Neural crest cell (in vitro differentiated cells): ENCODE measurements around the gene SIK3. TPM values are rescaled to one million over a fixed set of nuclear protein-coding genes. Genes with fewer than 3 reads are reported as not detected.

Source experiments
- DNase-seq: peaks from one replicate; pipeline ENCODE4 v3.0.0; 2021; ENCODE audit warnings: low read depth, mixed read lengths, low spot score
- H3K27ac Mint-ChIP-seq: one replicate; pipeline ENCODE4 v1.8.0; 2021; ENCODE audit warnings: mild to moderate bottlenecking, mixed read lengths; ENCODE audit not compliant: unreplicated experiment
- H3K27me3 Mint-ChIP-seq: 2 replicates; pipeline ENCODE4 v1.8.0; 2021; ENCODE audit warnings: low read depth, mild to moderate bottlenecking, mixed read lengths
- H3K36me3 Mint-ChIP-seq: 2 replicates; pipeline ENCODE4 v1.8.0; 2021; ENCODE audit warnings: low read depth, mild to moderate bottlenecking, mixed read lengths
- H3K4me1 Mint-ChIP-seq: 2 replicates; pipeline ENCODE4 v1.8.0; 2021; ENCODE audit warnings: mixed read lengths
- H3K4me3 Mint-ChIP-seq: one replicate; pipeline ENCODE4 v1.8.0; 2021; ENCODE audit warnings: mild to moderate bottlenecking, mixed read lengths
- H3K9me3 Mint-ChIP-seq: 2 replicates; pipeline ENCODE4 v1.8.0; 2021; ENCODE audit warnings: mixed read lengths
- total RNA-seq: library from RNA; stranded (reverse); gene quantifications from 2 replicates; pipeline ENCODE4 v1.2.1, GENCODE V29; 2021
- TF ChIP-seq, protein P1 (sequence below): fragments of 200-600 bp; sonication (generic); conservative IDR thresholded peaks from 2 replicates; pipeline ENCODE4 v1.5.0; 2021; ENCODE audit warnings: antibody characterized with exemption, mild to moderate bottlenecking

SIK3 gene
- total RNA-seq, 1 donor from 2014 or later: 39.7 TPM

DNA sequence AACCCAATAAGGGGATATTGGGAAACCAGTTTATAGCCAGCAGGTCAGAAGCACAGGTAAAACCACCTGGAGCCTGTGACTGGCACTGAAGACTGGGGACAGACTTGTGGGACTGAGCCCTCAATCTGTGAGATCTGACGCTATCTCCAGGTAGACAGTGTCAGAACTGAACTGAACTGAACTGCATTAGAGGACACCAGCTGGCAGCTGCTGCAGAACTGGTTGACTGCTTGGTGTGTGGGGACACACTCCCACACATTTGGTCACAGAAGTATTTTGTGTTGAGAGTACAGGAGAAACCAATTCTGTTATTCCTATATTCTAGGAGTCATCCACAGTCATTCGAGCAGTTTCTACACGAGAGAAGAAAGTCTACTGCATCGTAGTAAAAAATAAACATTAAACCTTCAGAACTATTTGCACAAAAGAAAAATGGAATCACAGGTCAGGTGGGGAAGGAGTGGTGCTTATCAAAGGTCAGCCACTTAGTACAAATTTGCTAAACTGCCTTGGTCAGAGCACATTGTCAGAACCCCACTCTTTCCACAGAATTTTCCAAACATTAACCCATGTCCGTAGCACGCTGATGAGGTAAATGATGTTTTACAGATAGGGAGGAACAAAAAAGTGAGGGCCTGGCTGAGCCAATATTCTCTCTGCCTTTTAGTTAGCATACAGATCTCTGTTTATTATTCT, 77.2 kb downstream of the SIK3 start:
- no peak for DNase-seq
- TF ChIP-seq, protein P1, sequence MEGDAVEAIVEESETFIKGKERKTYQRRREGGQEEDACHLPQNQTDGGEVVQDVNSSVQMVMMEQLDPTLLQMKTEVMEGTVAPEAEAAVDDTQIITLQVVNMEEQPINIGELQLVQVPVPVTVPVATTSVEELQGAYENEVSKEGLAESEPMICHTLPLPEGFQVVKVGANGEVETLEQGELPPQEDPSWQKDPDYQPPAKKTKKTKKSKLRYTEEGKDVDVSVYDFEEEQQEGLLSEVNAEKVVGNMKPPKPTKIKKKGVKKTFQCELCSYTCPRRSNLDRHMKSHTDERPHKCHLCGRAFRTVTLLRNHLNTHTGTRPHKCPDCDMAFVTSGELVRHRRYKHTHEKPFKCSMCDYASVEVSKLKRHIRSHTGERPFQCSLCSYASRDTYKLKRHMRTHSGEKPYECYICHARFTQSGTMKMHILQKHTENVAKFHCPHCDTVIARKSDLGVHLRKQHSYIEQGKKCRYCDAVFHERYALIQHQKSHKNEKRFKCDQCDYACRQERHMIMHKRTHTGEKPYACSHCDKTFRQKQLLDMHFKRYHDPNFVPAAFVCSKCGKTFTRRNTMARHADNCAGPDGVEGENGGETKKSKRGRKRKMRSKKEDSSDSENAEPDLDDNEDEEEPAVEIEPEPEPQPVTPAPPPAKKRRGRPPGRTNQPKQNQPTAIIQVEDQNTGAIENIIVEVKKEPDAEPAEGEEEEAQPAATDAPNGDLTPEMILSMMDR: no peak
- H3K36me3 Mint-ChIP-seq: no peaks in the 10 kb centered on the region
- H3K9me3 Mint-ChIP-seq: no peaks in the 10 kb centered on the region
- peaks cover 10% of the 10 kb centered on the region for H3K4me1 Mint-ChIP-seq
- H3K27ac Mint-ChIP-seq: no peak overlapping the region
- no peaks in the 10 kb centered on the region for H3K27me3 Mint-ChIP-seq
- no peak overlapping the region for H3K4me3 Mint-ChIP-seq

DNA sequence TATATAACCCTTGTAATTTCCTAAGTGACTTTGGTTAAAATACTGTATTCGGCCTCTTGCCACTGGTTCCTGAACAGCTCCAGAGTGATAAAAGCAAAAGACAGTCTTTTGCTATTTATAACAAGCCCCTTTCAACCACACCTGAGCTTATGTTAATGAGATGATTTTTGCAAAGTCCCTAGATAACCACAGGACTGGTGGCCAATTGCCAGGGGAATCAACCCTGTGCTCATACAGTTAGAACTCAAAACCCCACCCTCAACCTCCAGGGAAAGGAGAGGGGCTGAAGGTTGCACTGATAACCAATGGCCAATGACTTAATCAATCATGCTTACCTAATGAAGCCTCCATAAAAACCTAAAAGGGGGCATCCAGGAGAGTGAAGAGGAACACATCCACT, 77.9 kb downstream of the SIK3 start:
- H3K9me3 Mint-ChIP-seq: no peaks in the 10 kb centered on the region
- H3K4me1 Mint-ChIP-seq: peaks cover 10% of the 10 kb centered on the region
- H3K36me3 Mint-ChIP-seq: no peaks in the 10 kb centered on the region
- no peak for DNase-seq
- H3K27me3 Mint-ChIP-seq: no peaks in the 10 kb centered on the region
- H3K4me3 Mint-ChIP-seq: no peak overlapping the region
- TF ChIP-seq, protein P1: no peak
- no peak overlapping the region for H3K27ac Mint-ChIP-seq

DNA sequence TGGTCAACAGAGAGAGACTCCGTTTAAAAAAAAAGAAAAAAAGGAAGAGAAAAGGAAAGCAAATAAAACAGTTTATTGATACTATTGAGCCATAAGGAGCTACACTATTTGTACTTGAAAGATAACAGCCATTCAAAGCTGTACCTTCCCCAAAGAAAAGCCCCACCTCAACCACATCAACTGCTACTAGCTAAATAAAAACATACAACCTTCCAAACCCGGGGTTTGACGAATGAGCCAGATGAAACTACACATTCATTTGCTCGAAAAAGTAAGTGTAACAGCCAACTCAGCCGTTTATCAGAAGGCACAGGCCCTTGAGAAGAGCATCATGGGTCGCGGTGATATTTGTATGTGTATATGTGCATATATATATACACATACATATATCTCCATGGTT, 78.4 kb downstream of the SIK3 start:
- Mint-ChIP-seq H3K4me3 (no peak overlapping the region), H3K27ac (no peak overlapping the region), H3K36me3 (no peaks in the 10 kb centered on the region)

DNA sequence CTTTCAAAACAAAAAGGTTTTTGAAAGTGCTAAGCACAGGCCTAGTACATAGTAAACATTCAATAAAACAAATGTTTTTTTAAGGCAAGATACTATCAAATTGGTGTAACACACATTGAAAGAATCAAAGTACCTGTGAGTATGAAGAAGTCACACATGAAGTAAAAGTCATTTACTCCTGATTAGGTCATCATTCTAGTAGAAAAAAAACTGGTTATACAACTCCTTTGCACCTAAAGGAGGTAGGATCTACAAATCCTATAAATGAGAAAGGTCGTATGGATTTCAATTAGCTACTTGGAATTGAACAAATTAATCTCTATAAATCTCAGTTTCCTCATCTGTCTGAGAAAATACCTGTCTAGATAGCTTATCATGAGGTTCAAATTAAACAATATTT, 80.8 kb downstream of the SIK3 start:
- H3K4me1 Mint-ChIP-seq: peaks cover 5% of the 10 kb centered on the region
- H3K36me3 Mint-ChIP-seq: no peaks in the 10 kb centered on the region
- H3K27ac Mint-ChIP-seq: no peak overlapping the region
- no peaks in the 10 kb centered on the region for H3K9me3 Mint-ChIP-seq
- TF ChIP-seq, protein P1: no peak
- H3K27me3 Mint-ChIP-seq: no peaks in the 10 kb centered on the region
- no peak overlapping the region for H3K4me3 Mint-ChIP-seq
- DNase-seq: no peak

More for the DNA sequence above, 78.4 kb downstream of the SIK3 start:
- DNase-seq: no peak
- Mint-ChIP-seq H3K27me3 (no peaks in the 10 kb centered on the region), H3K9me3 (no peaks in the 10 kb centered on the region), H3K4me1 (peaks cover 10% of the 10 kb centered on the region)
- TF ChIP-seq, protein P1: no peak

DNA sequence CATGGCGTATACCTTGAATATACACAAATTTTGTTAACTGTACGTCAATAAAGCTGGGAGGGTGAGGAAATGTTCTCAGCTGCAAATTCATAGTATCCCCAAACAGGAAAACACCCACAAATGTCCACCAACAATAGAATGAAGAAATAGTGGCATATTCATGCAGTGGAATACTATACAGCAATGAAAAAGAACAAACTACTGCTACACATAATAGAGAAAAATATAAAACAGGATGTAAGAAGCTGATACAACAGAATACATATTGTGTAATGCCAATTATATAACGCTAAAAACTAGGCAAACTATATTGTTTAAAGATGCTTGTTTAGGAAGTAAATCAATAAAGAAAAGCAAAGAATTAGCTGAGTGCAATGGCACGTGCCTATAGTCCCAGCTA, 81.5 kb downstream of the SIK3 start:
- TF ChIP-seq, protein P1: no peak
- Mint-ChIP-seq H3K27ac (no peak overlapping the region), H3K36me3 (no peaks in the 10 kb centered on the region), H3K4me3 (no peak overlapping the region), H3K4me1 (peaks cover 4% of the 10 kb centered on the region), H3K27me3 (no peaks in the 10 kb centered on the region), H3K9me3 (no peaks in the 10 kb centered on the region)
- no peak for DNase-seq
